Gastroesophageal sphincter (tissue), 3 donors: ENCODE measurements around the gene TAB2.

Experiments
- POLR2A ChIP-seq, 2 donors: fragments of 450-650 bp; IDR thresholded peaks; one replicate each; pipeline ENCODE4 v1.6.1; 2017; ENCODE audit warnings: antibody characterized with exemption in 2 of 2, mild to moderate bottlenecking in 2 of 2, moderate library complexity in 1 of 2
- POLR2AphosphoS5 ChIP-seq: sonication (generic); formaldehyde crosslinking; IDR thresholded peaks from one replicate; pipeline ENCODE4 v1.6.1; 2017; ENCODE audit warnings: antibody characterized with exemption
- TF ChIP-seq, protein P1 (sequence below), 4 experiments: fragments of 200-600 bp in 2 of 4; fragments of 450-650 bp in 2 of 4; sonication (generic) in 1 of 4; IDR thresholded peaks; one replicate each; pipeline ENCODE4 v1.5.1; 2017 to 2019; ENCODE audit warnings: antibody characterized with exemption in 4 of 4, mild to moderate bottlenecking in 2 of 4, moderate library complexity in 2 of 4

- TF ChIP-seq POLR2A (IDR thresholded peaks at IDR 0.05) (no peak), POLR2AphosphoS5 (no peak)
- TF ChIP-seq, protein P1, sequence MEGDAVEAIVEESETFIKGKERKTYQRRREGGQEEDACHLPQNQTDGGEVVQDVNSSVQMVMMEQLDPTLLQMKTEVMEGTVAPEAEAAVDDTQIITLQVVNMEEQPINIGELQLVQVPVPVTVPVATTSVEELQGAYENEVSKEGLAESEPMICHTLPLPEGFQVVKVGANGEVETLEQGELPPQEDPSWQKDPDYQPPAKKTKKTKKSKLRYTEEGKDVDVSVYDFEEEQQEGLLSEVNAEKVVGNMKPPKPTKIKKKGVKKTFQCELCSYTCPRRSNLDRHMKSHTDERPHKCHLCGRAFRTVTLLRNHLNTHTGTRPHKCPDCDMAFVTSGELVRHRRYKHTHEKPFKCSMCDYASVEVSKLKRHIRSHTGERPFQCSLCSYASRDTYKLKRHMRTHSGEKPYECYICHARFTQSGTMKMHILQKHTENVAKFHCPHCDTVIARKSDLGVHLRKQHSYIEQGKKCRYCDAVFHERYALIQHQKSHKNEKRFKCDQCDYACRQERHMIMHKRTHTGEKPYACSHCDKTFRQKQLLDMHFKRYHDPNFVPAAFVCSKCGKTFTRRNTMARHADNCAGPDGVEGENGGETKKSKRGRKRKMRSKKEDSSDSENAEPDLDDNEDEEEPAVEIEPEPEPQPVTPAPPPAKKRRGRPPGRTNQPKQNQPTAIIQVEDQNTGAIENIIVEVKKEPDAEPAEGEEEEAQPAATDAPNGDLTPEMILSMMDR (IDR thresholded peaks at IDR 0.05) = no peak
Measured at GRCh38 chr6:149360536-149360935, 43.0 kb downstream of the TAB2 start.
